Skeletal muscle cell (primary cell): ENCODE data around the gene ATP6V0E2.
A peak's percentile ranks its signal among the peaks of the same experiment; 100 is the strongest.
"Not testable (repeated sequence)": the region's sequence is repeated elsewhere in the genome, so short reads cannot be mapped to it uniquely, and the experiment has no call there.

ENCODE experiments used
- DNase-seq: peaks from one replicate; pipeline ENCODE4 v3.0.0-alpha.2; 2010; ENCODE audit warnings: low read depth
- H3K4me3 ChIP-seq: 2 replicates; pipeline ENCODE4 v1.5.1; 2011; ENCODE audit warnings: low read depth, mild to moderate bottlenecking, control low read depth, low read length, moderate library complexity

ATP6V0E2 gene

GRCh38 chr7:149890715-149891114 is 16.9 kb downstream of the ATP6V0E2 start:
- not testable (repeated sequence) for H3K4me3 ChIP-seq, DNase-seq

GRCh38 chr7:149894957-149895356 is 21.2 kb downstream of the ATP6V0E2 start:
- DNase-seq, H3K4me3 ChIP-seq: not testable (repeated sequence)

- H3K4me3 ChIP-seq, DNase-seq: not testable (repeated sequence)
Observed at GRCh38 chr7:149907776-149908376, 34.1 kb downstream of the ATP6V0E2 start.

GRCh38 chr7:149910219-149910618 is 36.5 kb downstream of the ATP6V0E2 start:
- DNase-seq: not testable (repeated sequence)

GRCh38 chr7:149912126-149912525 is 38.4 kb downstream of the ATP6V0E2 start:
- not testable (repeated sequence) for H3K4me3 ChIP-seq

More at GRCh38 chr7:149910219-149910618, 36.5 kb downstream of the ATP6V0E2 start:
- not testable (repeated sequence) for H3K4me3 ChIP-seq

GRCh38 chr7:149926414-149926813 is 52.6 kb downstream of the ATP6V0E2 start:
- H3K4me3 ChIP-seq, DNase-seq: not testable (repeated sequence)

More at GRCh38 chr7:149912126-149912525, 38.4 kb downstream of the ATP6V0E2 start:
- peak; percentile 9 for DNase-seq
